ENCODE measurements around the gene RBM38. TPM values are rescaled to one million over a fixed set of nuclear protein-coding genes. Genes with fewer than 3 reads are reported as not detected.

The RBM38 gene
- total and polyA plus RNA-seq, 2 of the 13 experiments (the other 11 are each of a cell fraction or from before 2014, with no cell fraction given) = 24.2 to 34.2 TPM

- Histone ChIP-seq H3K9ac (ENCODE audit: insufficient read depth, low read depth, low read length) (no peak overlapping the region), H4K20me1 (ENCODE audit: insufficient read depth, low read length) (peaks cover 10% of the 10 kb centered on the region; the same call in 1 of the 2 replicates), H3K36me3 (replicated peaks in 1 of 2; ENCODE audit: control insufficient read depth in 1 of 2, insufficient read depth in 2 of 2, low read length in 2 of 2) (peaks cover 38 to 51% of the 10 kb centered on the region in 2 experiments), H3K4me2 (ENCODE audit: low read depth, low read length) (no peak overlapping the region), H3K4me3 (replicated peaks in 1 of 3; ENCODE audit: insufficient read depth in 1 of 3, low read depth in 2 of 3, low read length in 3 of 3) (no peak overlapping the region), H3K27ac (ENCODE audit: extremely low read length, insufficient read depth, low read length) (no peak overlapping the region), H3K27me3 (ENCODE audit: control insufficient read depth in 1 of 2, insufficient read depth in 2 of 2, low read length in 2 of 2) (no peaks in the 10 kb centered on the region), H3K79me2 (ENCODE audit: insufficient read depth, low read length) (peaks cover 4% of the 10 kb centered on the region), H3K9me3 (ENCODE audit: low read length) (no peaks in the 10 kb centered on the region), H3K4me1 (ENCODE audit: insufficient read depth, low read length) (no peaks in the 10 kb centered on the region), H2AFZ (ENCODE audit: low read length) (no peak overlapping the region)
- no peak for ATAC-seq
- in situ Hi-C loops (cut with HindIII; ENCODE audit: extremely low pct_ligation_motif_present, low pct_unique_long_range_greater_than_20kb) (no loop called here), intact Hi-C loops (cut with micrococcal nuclease; ENCODE audit: unreplicated experiment) (no loop called here)
- DNase-seq (ENCODE audit: low spot score) = no peak
- TF ChIP-seq EED (CRISPR knock-in tag; IDR thresholded peaks at IDR 0.05) = no peak
- TF ChIP-seq, protein P1, sequence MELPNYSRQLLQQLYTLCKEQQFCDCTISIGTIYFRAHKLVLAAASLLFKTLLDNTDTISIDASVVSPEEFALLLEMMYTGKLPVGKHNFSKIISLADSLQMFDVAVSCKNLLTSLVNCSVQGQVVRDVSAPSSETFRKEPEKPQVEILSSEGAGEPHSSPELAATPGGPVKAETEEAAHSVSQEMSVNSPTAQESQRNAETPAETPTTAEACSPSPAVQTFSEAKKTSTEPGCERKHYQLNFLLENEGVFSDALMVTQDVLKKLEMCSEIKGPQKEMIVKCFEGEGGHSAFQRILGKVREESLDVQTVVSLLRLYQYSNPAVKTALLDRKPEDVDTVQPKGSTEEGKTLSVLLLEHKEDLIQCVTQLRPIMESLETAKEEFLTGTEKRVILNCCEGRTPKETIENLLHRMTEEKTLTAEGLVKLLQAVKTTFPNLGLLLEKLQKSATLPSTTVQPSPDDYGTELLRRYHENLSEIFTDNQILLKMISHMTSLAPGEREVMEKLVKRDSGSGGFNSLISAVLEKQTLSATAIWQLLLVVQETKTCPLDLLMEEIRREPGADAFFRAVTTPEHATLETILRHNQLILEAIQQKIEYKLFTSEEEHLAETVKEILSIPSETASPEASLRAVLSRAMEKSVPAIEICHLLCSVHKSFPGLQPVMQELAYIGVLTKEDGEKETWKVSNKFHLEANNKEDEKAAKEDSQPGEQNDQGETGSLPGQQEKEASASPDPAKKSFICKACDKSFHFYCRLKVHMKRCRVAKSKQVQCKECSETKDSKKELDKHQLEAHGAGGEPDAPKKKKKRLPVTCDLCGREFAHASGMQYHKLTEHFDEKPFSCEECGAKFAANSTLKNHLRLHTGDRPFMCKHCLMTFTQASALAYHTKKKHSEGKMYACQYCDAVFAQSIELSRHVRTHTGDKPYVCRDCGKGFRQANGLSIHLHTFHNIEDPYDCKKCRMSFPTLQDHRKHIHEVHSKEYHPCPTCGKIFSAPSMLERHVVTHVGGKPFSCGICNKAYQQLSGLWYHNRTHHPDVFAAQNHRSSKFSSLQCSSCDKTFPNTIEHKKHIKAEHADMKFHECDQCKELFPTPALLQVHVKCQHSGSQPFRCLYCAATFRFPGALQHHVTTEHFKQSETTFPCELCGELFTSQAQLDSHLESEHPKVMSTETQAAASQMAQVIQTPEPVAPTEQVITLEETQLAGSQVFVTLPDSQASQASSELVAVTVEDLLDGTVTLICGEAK (IDR thresholded peaks at IDR 0.05) = peak; percentile 64; the same call in 1 of the 2 replicates
- TF ChIP-seq, protein P1 (CRISPR knock-in tag; IDR thresholded peaks at IDR 0.05) = peak; percentile 92; the same call in 1 of the 2 replicates
- ChIA-PET CTCF (ENCODE audit: low intra/inter-chr PET ratio, low total read pairs) (no interaction called here), POLR2A (no interaction called here)
- BruUV-seq (replicated peaks) = no TSS peak
- no peak for FAIRE-seq
These were observed 26.7 kb upstream of the RBM38 start for GRCh38 chr20:57364451-57364850.
